Testis (tissue), 2 donors: Measurements from ENCODE around the gene SLC15A1.
"Not testable (repeated sequence)": the region's sequence is repeated elsewhere in the genome, so short reads cannot be mapped to it uniquely, and the experiment has no call there.

ENCODE experiments used
- CTCF ChIP-seq, 3 experiments: fragments of 450-650 bp in 2 of 3; fragments of 200-600 bp in 1 of 3; sonication (generic) in 1 of 3; IDR thresholded peaks; one replicate each; pipeline ENCODE4 v1.5.1; 2016 to 2019; ENCODE audit warnings: antibody characterized with exemption in 3 of 3, mild to moderate bottlenecking in 2 of 3, moderate library complexity in 1 of 3
- POLR2A ChIP-seq: fragments of 450-650 bp; IDR thresholded peaks from one replicate; pipeline ENCODE4 v1.6.1; 2017; ENCODE audit warnings: antibody characterized with exemption, mild to moderate bottlenecking, moderate library complexity

- TF ChIP-seq CTCF (IDR thresholded peaks at IDR 0.05); POLR2A: not testable (repeated sequence)
These were observed 2.0 kb upstream of the SLC15A1 start for GRCh38 chr13:98754468-98754867.
